Left cardiac atrium (tissue), 4 donors: Measurements from ENCODE around the gene ANKRD31. TPM values are rescaled to one million over a fixed set of nuclear protein-coding genes. Genes with fewer than 3 reads are reported as not detected.
"Not testable (repeated sequence)": the region's sequence is repeated elsewhere in the genome, so short reads cannot be mapped to it uniquely, and the experiment has no call there.

ENCODE experiments used
- ATAC-seq, 2 donors: fragments of 200-7000 bp; cut with Tn5 transposase; one replicate each; pipeline ENCODE4 v1.9.1; 2020; ENCODE audit warnings: mild to moderate bottlenecking in 2 of 2, moderate library complexity in 2 of 2
- DNase-seq: peaks from one replicate; pipeline ENCODE4 v3.0.0-alpha.2; 2020
- intact Hi-C, 2 donors: fragments of 100-400 bp; cut with DNase I; formaldehyde crosslinking; loops; one replicate each; pipeline versions ENCODE4 v1.14.1 to v1.15.1; 2022 to 2023
- total RNA-seq, 2 donors: library from RNA; stranded (reverse); fragmentation: NEBNext Ultra II Directional; extraction: Animal tissue kit (Norgen Biotek cat#: 25700); gene quantifications; one replicate each; pipeline ENCODE4 v1.2.1, GENCODE V29; 2021
- donor health status: DM: no; HTN: yes; CAD: no.
- donor health status: DM: no; HTN: yes; CAD: no; lungs with severe emphysema.
- donor health status: DM: yes; HTN: yes; CAD: no.
- donor health status: Dilated cardiomyopathy.

Gene ANKRD31
- total RNA-seq, 2 donors from 2014 or later = 0.06 to 0.08 TPM

DNA sequence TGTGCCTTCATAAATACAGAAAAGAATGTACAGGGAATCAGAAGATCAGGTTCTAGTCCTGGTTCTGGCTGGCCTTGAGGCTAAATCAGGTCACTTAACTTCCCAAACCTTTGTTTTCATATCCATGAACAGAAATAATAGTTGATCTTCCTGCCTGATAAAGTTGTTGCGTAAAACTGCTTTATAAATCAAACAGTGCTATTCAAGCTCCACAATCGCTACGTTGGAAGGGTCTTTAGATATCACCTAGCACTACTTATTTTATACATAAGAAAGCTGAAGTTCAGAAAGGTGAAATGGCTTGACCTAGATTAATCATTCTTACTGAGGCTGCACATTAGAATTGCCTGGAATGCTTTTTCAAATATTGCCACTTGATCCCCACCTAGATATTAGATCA, 148.0 kb downstream of the ANKRD31 start:
- DNase-seq (no peak), ATAC-seq (no peak)
- intact Hi-C loops = no loop called here

DNA sequence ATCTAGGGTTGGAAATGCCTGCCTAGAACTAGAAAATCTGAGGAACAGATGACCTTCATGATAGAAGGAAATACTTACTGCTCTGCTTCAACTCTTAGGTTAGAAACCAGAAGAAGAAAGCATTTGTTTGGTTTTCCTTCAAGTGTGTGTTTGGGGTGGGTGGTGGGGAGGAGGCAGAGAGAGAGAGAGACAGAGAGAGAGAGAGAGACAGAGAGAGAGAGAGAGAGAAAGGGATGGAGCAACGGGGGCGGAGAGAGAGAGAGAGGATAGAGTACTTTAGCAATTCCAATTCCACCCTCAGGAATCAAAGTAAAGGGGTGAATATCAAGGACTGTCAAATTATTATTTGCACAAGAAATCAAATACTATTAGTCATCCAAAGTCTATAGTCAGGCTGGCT, 155.2 kb downstream of the ANKRD31 start:
- no peak for ATAC-seq
- DNase-seq = no peak
- intact Hi-C loops = no loop called here

DNA sequence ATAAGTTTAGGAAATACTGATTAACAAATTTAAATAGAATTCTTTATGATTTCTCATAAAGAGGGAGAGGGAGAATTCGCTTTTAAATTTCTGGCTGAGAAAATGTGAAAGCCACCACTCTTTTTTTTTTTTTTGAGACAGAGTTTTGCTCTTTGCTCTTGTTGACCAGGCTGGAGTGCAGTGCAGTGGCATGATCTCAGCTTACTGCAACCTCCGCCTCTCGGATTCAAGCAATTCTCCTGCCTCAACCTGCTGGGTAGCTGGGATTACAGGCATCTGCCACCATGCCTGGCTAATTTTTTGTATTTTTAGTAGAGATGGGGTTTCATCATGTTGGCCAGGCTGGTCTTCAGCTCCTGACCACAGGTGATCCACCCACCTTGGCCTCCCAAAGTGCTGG, 157.3 kb downstream of the ANKRD31 start:
- DNase-seq, ATAC-seq, intact Hi-C loops: not testable (repeated sequence)

DNA sequence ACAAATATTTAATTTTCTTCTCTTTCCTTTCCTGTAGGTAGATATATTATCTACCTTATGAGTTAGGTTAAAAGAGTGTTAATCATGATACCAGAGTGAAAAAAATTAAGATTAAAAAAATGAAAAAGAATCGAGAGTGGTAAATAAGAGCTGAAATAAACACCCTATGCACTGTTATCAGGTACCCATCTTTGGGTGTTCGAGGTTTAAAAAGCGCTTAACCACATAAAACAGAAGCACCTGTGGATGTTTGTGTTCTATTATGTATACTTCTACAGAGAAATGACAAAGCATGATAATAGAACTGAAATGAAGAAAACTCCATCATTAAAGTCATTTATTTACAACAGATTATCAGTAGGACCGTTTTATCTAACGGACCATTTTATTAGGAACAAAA, 158.7 kb downstream of the ANKRD31 start:
- intact Hi-C loops = no loop called here

DNA sequence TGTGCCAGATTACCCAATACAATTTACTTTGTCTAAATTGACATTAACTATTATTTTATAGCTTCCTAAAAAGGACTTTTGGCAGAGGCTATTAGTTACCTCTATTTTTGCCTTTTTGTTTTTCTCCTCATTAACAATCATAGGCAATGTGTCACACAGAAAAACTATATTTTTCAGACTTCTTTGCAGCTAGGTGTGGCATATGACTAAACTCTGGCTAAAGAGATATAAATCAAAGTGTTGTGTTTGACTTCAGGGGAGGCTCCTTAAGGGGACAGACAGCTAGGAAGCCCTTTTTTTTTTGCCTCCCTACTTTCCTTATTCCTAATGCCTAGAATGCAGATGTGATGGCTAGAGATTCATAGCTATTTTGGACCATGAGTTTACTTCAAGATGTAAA, 164.6 kb downstream of the ANKRD31 start:
- ATAC-seq = no peak
- intact Hi-C loops = no loop called here
- DNase-seq = no peak

More for the DNA sequence above, 158.7 kb downstream of the ANKRD31 start:
- DNase-seq (no peak), ATAC-seq (no peak)

GRCh38 chr5:75071100-75071499, 165.6 kb downstream of the ANKRD31 start:
- no peak for ATAC-seq
- intact Hi-C loops = no loop called here
- DNase-seq = no peak

DNA sequence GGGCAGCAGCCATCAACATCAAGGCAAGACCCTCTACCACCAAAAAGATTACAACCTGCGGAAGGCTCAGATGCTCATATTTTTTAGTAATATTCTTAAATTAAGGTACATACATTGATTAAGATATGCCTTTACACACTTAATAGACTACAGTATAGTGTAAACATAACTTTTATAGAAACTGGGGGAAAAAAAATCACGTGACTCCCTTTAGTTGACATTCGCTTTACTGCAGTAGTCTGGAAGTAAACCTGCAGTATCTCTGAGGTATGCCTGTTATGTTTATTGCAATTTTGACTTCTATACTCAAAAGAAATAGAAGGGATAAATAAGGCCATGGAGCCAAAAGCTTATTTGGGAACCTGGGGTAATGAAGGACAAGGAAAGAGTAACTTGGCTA, 169.2 kb downstream of the ANKRD31 start:
- DNase-seq (no peak), ATAC-seq (no peak)
- intact Hi-C loops = no loop called here

DNA sequence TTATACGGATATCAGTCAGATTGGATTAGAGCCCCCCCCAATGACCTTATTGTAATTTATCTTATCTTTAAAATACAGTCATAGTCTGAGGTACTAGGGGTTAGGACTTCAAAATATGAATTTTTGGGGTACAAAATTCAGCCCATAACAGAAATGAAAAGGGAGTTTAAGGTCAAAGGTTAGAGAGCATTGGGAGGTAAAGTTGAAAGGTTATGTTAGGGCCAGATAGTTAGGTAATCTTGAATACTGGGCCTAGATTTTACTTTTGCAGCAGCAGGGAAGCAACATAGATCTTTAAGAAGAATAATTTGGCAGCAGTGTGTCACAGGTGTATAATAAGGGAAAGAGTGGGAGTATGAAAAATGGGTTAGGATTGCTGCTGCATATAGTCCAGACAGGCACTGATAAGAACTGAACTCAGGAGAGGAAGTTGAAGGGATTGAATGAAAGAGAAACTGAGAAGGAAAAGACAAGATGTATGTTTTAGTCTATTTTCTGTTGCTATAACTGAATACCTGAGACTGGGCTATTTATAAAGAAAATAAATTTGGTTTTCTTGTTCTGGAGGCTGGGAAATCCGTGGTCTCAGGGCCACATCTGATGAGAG, 173.7 kb downstream of the ANKRD31 start:
- intact Hi-C loops = no loop called here
- DNase-seq = no peak
- no peak for ATAC-seq

- intact Hi-C loops = no loop called here
These were observed 176.6 kb downstream of the ANKRD31 start for GRCh38 chr5:75059912-75060545.

GRCh38 chr5:75058986-75059535, 177.6 kb downstream of the ANKRD31 start:
- no peak for DNase-seq
- no peak for ATAC-seq
- intact Hi-C loops = no loop called here

More at GRCh38 chr5:75059912-75060545, 176.6 kb downstream of the ANKRD31 start:
- ATAC-seq = no peak
- DNase-seq = no peak

- DNase-seq (no peak), ATAC-seq (no peak)
- intact Hi-C loops = no loop called here
These were observed 179.1 kb downstream of the ANKRD31 start for GRCh38 chr5:75057561-75057960.

GRCh38 chr5:75055727-75056144, 180.9 kb downstream of the ANKRD31 start:
- DNase-seq = no peak
- ATAC-seq = no peak
- intact Hi-C loops = no loop called here

- DNase-seq (peak; percentile 52), ATAC-seq (peak in 1 of 2 donors; percentile 10)
- intact Hi-C loops = no loop called here
These were observed 182.3 kb downstream of the ANKRD31 start for GRCh38 chr5:75054134-75054930.

- ATAC-seq = peak; percentile 67 to 74
- peak; percentile 61 for DNase-seq
- intact Hi-C loops = no loop called here
These were observed 183.2 kb downstream of the ANKRD31 start for GRCh38 chr5:75053304-75054133.

GRCh38 chr5:75053054-75053303, 183.7 kb downstream of the ANKRD31 start:
- no peak for ATAC-seq
- no peak for DNase-seq

DNA sequence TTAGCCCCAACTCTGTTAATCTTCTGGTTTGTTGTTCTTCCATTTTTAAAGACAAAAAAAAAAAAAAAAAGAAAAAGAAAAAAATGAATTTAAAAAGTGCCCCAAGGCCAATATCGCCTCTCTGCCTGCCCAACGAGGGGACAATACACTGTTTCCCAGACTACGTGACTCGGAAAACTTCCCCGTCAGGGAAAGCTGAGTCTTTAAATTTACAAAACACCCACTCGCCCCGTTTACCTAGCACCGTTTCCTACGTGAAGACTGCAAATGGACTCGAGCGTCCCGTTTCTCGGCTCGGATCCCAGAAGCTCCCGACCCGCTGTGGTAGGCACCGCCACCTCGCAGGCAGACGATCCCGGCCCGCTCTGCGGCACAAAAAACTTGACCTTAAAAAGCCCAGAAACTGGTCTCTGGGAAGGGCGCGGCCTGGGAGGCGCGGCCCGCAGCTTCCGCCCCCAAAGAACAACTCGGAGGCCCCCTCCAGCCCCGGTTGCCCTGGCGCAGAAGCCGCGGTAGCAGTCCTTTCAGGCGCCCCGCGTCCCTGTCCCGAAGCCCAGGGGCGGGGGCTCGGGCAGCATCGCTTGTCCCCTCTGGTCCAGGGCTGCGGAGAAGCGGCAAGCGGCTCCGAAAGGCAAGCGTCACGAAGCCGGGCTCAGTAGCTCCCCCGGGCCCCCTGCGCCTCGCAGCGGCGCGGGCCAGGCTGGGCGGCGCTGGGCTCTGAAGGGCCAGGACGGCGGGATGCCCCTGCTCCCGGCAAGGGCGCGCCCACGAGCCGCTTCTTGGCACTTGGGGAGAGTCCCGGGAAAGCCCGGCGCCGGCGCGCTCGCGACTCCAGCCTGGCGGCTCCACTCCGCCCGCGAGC, 184.3 kb downstream of the ANKRD31 start, which contains the start of gene GCNT4:
GCNT4 (minus strand) TSS at position 367 of the 862 bp plus-strand sequence. CDS start 22,521 bp downstream, outside the sequence.
- ATAC-seq (peak; percentile 64 to 65), DNase-seq (peak; percentile 59)
- intact Hi-C loops = no loop called here

More at GRCh38 chr5:75053054-75053303, 183.7 kb downstream of the ANKRD31 start:
- intact Hi-C loops = no loop called here

DNA sequence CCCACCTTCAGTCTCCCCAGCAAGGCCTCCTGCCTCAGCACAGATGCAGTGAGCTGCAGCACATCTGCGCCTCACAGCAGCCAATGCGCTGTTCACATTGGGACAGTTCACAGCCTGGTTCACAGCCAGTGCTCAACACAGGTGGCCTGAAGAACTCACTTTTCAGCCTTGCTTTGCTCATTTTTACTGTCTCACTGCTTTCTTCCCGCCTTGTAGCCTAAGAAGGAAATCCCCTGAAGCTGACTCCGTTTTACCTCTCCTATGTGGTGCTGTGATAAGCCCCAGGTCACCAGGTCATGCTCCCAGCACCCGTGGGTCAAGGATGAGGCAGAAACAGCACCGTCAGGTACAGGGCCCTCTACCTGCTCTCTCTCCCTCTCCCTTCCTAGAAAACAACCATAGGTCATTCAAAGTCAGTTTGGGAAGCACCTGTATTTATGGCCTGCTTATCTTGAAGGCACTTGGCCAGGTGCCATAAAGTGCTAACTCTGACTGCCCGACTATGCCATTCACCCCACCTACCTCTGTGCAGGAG, 185.4 kb downstream of the ANKRD31 start:
- no peak for DNase-seq
- intact Hi-C loops = no loop called here
- ATAC-seq = no peak

- DNase-seq = no peak
- intact Hi-C loops = no loop called here
- ATAC-seq = no peak
These were observed 186.3 kb downstream of the ANKRD31 start for GRCh38 chr5:75050415-75050814.
